Anterior cingulate cortex (tissue), 58 donors: ENCODE data around the gene PXN.
"Not testable (repeated sequence)": the region's sequence is repeated elsewhere in the genome, so short reads cannot be mapped to it uniquely, and the experiment has no call there.

ENCODE experiments used
- DNase-seq, 58 donors: peaks; one replicate each; lab custom pipeline; 2025; lab: John Stamatoyannopoulos, UW

PXN gene

GRCh38 chr12:120262852-120263747 is 2.4 kb downstream of the PXN start:
- peak in 3 of 58 donors; percentile 31 to 64 (median 31) for DNase-seq

GRCh38 chr12:120261951-120262851 is 3.3 kb downstream of the PXN start:
- peak in 12 of 58 donors; percentile 8 to 56 (median 32) for DNase-seq

- DNase-seq: no peak
Measured at GRCh38 chr12:120260607-120261006, 4.9 kb downstream of the PXN start.

- no peak for DNase-seq
Measured at GRCh38 chr12:120259418-120260202, 5.9 kb downstream of the PXN start.

GRCh38 chr12:120258323-120258896 is 7.1 kb downstream of the PXN start:
- no peak for DNase-seq

GRCh38 chr12:120257041-120257821 is 8.3 kb downstream of the PXN start:
- DNase-seq: peak in 31 of 58 donors; percentile 12 to 74 (median 29)

- no peak for DNase-seq
Measured at GRCh38 chr12:120254809-120255208, 10.7 kb downstream of the PXN start.

- not testable (repeated sequence) for DNase-seq
Measured at GRCh38 chr12:120253313-120253712, 12.2 kb downstream of the PXN start.

- DNase-seq: no peak
Measured at GRCh38 chr12:120252071-120252906, 13.2 kb downstream of the PXN start.

- not testable (repeated sequence) for DNase-seq
Measured at GRCh38 chr12:120251364-120252070, 14.0 kb downstream of the PXN start.

- peak in 1 of 58 donors; percentile 39 for DNase-seq
Measured at GRCh38 chr12:120249875-120250795, 15.4 kb downstream of the PXN start.

- no peak for DNase-seq
Measured at GRCh38 chr12:120249266-120249874, 16.2 kb downstream of the PXN start.

- DNase-seq: no peak
Measured at GRCh38 chr12:120247621-120248030, 17.9 kb downstream of the PXN start.

- no peak for DNase-seq
Measured at GRCh38 chr12:120247183-120247582, 18.3 kb downstream of the PXN start.

GRCh38 chr12:120246705-120247104 is 18.8 kb downstream of the PXN start:
- not testable (repeated sequence) for DNase-seq
